Activated T-cell treated with anti-CD3 and anti-CD28 coated beads for 4 hours (primary cell): ENCODE measurements around the gene THADA.

ENCODE experiments used
- DNase-seq: peaks from one replicate; pipeline ENCODE4 v3.0.0-alpha.2; 2020

THADA gene

GRCh38 chr2:43265001-43265400 lies 330.8 kb downstream of the THADA start:
- no peak for DNase-seq

GRCh38 chr2:43262951-43263350 lies 332.9 kb downstream of the THADA start:
- DNase-seq, result no peak

- DNase-seq, result no peak
These were observed 333.6 kb downstream of the THADA start for GRCh38 chr2:43262239-43262638.

- no peak for DNase-seq
These were observed 336.3 kb downstream of the THADA start for GRCh38 chr2:43259512-43259911.

GRCh38 chr2:43258547-43259156 lies 337.2 kb downstream of the THADA start:
- no peak for DNase-seq

GRCh38 chr2:43255296-43255910 lies 340.4 kb downstream of the THADA start:
- no peak for DNase-seq

- DNase-seq, result no peak
These were observed 341.5 kb downstream of the THADA start for GRCh38 chr2:43254331-43254730.

GRCh38 chr2:43251171-43251731 lies 344.6 kb downstream of the THADA start:
- no peak for DNase-seq

- no peak for DNase-seq
These were observed 345.8 kb downstream of the THADA start for GRCh38 chr2:43250015-43250414.

- no peak for DNase-seq
These were observed 347.2 kb downstream of the THADA start for GRCh38 chr2:43248621-43249020.

GRCh38 chr2:43246641-43247040 lies 349.2 kb downstream of the THADA start:
- no peak for DNase-seq

- no peak for DNase-seq
These were observed 354.3 kb downstream of the THADA start for GRCh38 chr2:43241558-43241957.

- DNase-seq, result no peak
These were observed 355.1 kb downstream of the THADA start for GRCh38 chr2:43240766-43241150.

- DNase-seq, result no peak
These were observed 355.7 kb downstream of the THADA start for GRCh38 chr2:43239981-43240765.

GRCh38 chr2:43238813-43239212 lies 357.0 kb downstream of the THADA start:
- no peak for DNase-seq

GRCh38 chr2:43238176-43238575 lies 357.7 kb downstream of the THADA start:
- no peak for DNase-seq

- DNase-seq, result no peak
These were observed 362.3 kb downstream of the THADA start for GRCh38 chr2:43233218-43234212.

GRCh38 chr2:43230951-43231827 lies 364.6 kb downstream of the THADA start:
- DNase-seq, result no peak

GRCh38 chr2:43230351-43230885 lies 365.4 kb downstream of the THADA start:
- no peak for DNase-seq

GRCh38 chr2:43228756-43229659 lies 366.8 kb downstream of the THADA start:
- no peak for DNase-seq
